ENCODE data around the gene PRDX3. TPM values are rescaled to one million over a fixed set of nuclear protein-coding genes. Genes with fewer than 3 reads are reported as not detected.
A peak's percentile ranks its signal among the peaks of the same experiment; 100 is the strongest.

PRDX3 gene
- total RNA-seq, 2 experiments from 2014 or later: 156 to 175 TPM

GRCh38 chr10:119165171-119166117 lies 13.2 kb downstream of the PRDX3 start, which contains the start of gene SFXN4:
TSS of gene SFXN4 (minus strand) at chr10:119165714. CDS start at chr10:119165647, 67 bp downstream.
- peak within 1 kb of the TSS; percentile 82 for H3K4me3 ChIP-seq (ENCODE audit: low read depth, low read length, poor library complexity, severe bottlenecking)
- POLR2A ChIA-PET: interaction anchor here (0.5 to 1.8 kb wide), 8 partner anchors 11 to 106 kb away, joined by 3 to 9 read pairs (median 4); partner anchors contain the start of gene DENND10

GRCh38 chr10:119162452-119163092 lies 16.0 kb downstream of the PRDX3 start:
- no TSS peak for BruUV-seq (replicated peaks)
- ChIA-PET CTCF (ENCODE audit: unreplicated experiment) (no interaction called here), POLR2A (interaction anchor here (1.0 kb wide), 1 partner anchor 10 kb away, joined by 8 read pairs; no protein-coding TSS in a partner anchor)
- DNase-seq (ENCODE audit: low spot score): no peak
- TF ChIP-seq CTCF (conservative IDR thresholded peaks at IDR 0.05; ENCODE audit: low read length) (no peak), EZH2phosphoT487 (IDR thresholded peaks at IDR 0.05; ENCODE audit: borderline replicate concordance, low read depth, low read length) (no peak)
- no peaks in the 10 kb centered on the region for H3K9me2 ChIP-seq (ENCODE audit: insufficient read depth, low read length)
- no peaks in the 10 kb centered on the region for H3K9me3 ChIP-seq (ENCODE audit: low read length)
- H3K4me1 ChIP-seq (ENCODE audit: insufficient read depth, low read length, poor library complexity, severe bottlenecking): peaks cover 20% of the 10 kb centered on the region
- H3K27ac ChIP-seq (ENCODE audit: low read depth, low read length, poor library complexity, severe bottlenecking): no peak overlapping the region
- H3K4me3 ChIP-seq (ENCODE audit: low read depth, low read length, poor library complexity, severe bottlenecking): no peak overlapping the region
- H3K36me3 ChIP-seq (ENCODE audit: insufficient read depth, low read length): peaks cover 54% of the 10 kb centered on the region
- intact Hi-C loops (cut with micrococcal nuclease; ENCODE audit: unreplicated experiment): no loop called here
- H4K20me1 ChIP-seq (ENCODE audit: insufficient read depth, low read length): no peaks in the 10 kb centered on the region
- no peak overlapping the region for H3K4me2 ChIP-seq (ENCODE audit: low read length)
- H3K79me2 ChIP-seq (ENCODE audit: insufficient read depth, low read depth, low read length): peaks cover 10% of the 10 kb centered on the region; the same call in 1 of the 2 replicates
- no peak overlapping the region for H2AFZ ChIP-seq (ENCODE audit: low read length)

More at GRCh38 chr10:119165171-119166117, 13.2 kb downstream of the PRDX3 start, which contains the start of gene SFXN4:
- DNase-seq (ENCODE audit: low spot score): peak; percentile 80
- Histone ChIP-seq H2AFZ (ENCODE audit: low read length) (peak within 1 kb of the TSS; percentile 79), H4K20me1 (ENCODE audit: insufficient read depth, low read length) (no peaks in the 10 kb centered on the region), H3K27ac (ENCODE audit: low read depth, low read length, poor library complexity, severe bottlenecking) (peak within 1 kb of the TSS; percentile 57), H3K9me2 (ENCODE audit: insufficient read depth, low read length) (no peaks in the 10 kb centered on the region), H3K36me3 (ENCODE audit: insufficient read depth, low read length) (peaks cover 56% of the 10 kb centered on the region), H3K4me1 (ENCODE audit: insufficient read depth, low read length, poor library complexity, severe bottlenecking) (peaks cover 26% of the 10 kb centered on the region), H3K9me3 (ENCODE audit: low read length) (no peaks in the 10 kb centered on the region), H3K4me2 (ENCODE audit: low read length) (peak within 1 kb of the TSS; percentile 94), H3K79me2 (ENCODE audit: insufficient read depth, low read depth, low read length) (peaks cover 10% of the 10 kb centered on the region; the same call in 1 of the 2 replicates)
- intact Hi-C loops (cut with micrococcal nuclease; ENCODE audit: unreplicated experiment): loop anchor here (1.0 kb wide), 2 partner anchors 61 to 85 kb away; partner anchors contain the start of genes DENND10 and EIF3A
- TF ChIP-seq CTCF (conservative IDR thresholded peaks at IDR 0.05; ENCODE audit: low read length) (0 out of 2 replicates have a peak, but pooled peaks have one; percentile 8), EZH2phosphoT487 (IDR thresholded peaks at IDR 0.05; ENCODE audit: borderline replicate concordance, low read depth, low read length) (no peak)
- no TSS peak for BruUV-seq (replicated peaks)
- CTCF ChIA-PET (ENCODE audit: unreplicated experiment): no interaction called here
